GM15510 (cell line): ENCODE measurements around the gene PDZD2.

Source experiments
- POLR2A ChIP-seq: IDR thresholded peaks from 3 replicates; pipeline ENCODE4 v1.6.1; 2011; ENCODE audit warnings: borderline replicate concordance; ENCODE audit not compliant: insufficient read length; ENCODE audit errors: extremely low read depth

Gene PDZD2

GRCh38 chr5:32058997-32059396 is 420.1 kb downstream of the PDZD2 start:
- TF ChIP-seq POLR2A, result no peak

GRCh38 chr5:32059761-32060530 is 421.0 kb downstream of the PDZD2 start:
- no peak for TF ChIP-seq POLR2A

GRCh38 chr5:32061236-32061635 is 422.3 kb downstream of the PDZD2 start:
- TF ChIP-seq POLR2A, result no peak

GRCh38 chr5:32066448-32066847 is 427.5 kb downstream of the PDZD2 start:
- TF ChIP-seq POLR2A, result no peak

GRCh38 chr5:32067774-32068470 is 429.0 kb downstream of the PDZD2 start:
- TF ChIP-seq POLR2A, result no peak

- no peak for TF ChIP-seq POLR2A
These were observed 429.6 kb downstream of the PDZD2 start for GRCh38 chr5:32068561-32068960.

GRCh38 chr5:32069396-32069795 is 430.5 kb downstream of the PDZD2 start:
- no peak for TF ChIP-seq POLR2A

GRCh38 chr5:32071351-32071944 is 432.5 kb downstream of the PDZD2 start:
- TF ChIP-seq POLR2A, result no peak

GRCh38 chr5:32072054-32072453 is 433.1 kb downstream of the PDZD2 start:
- TF ChIP-seq POLR2A, result no peak

- TF ChIP-seq POLR2A, result no peak
These were observed 435.5 kb downstream of the PDZD2 start for GRCh38 chr5:32074401-32074800.

GRCh38 chr5:32076699-32077695 is 438.1 kb downstream of the PDZD2 start:
- TF ChIP-seq POLR2A, result no peak

GRCh38 chr5:32082701-32083100 is 443.8 kb downstream of the PDZD2 start:
- no peak for TF ChIP-seq POLR2A

GRCh38 chr5:32083981-32084430 is 445.1 kb downstream of the PDZD2 start:
- no peak for TF ChIP-seq POLR2A
